CD14-positive monocyte (primary cell): ENCODE data around the gene CDKN2A. TPM values are rescaled to one million over a fixed set of nuclear protein-coding genes. Genes with fewer than 3 reads are reported as not detected.

ENCODE experiments used
- DNase-seq, 3 donors: peaks; one replicate each; pipeline ENCODE4 v3.0.0-alpha.2; 2011 to 2022
- H2AFZ ChIP-seq: 2 replicates; pipeline ENCODE4 v1.6.0; 2012; ENCODE audit warnings: mild to moderate bottlenecking, low read depth, low read length, inconsistent platforms; ENCODE audit not compliant: insufficient read depth, poor library complexity, severe bottlenecking
- H3K27ac ChIP-seq, 2 donors: 1 replicate in 1 of 2; 2 replicates in 1 of 2; pipeline ENCODE4 v1.5.1; 2012 to 2013; ENCODE audit warnings: low read length in 2 of 2, control low read depth in 1 of 2, inconsistent platforms in 1 of 2, low read depth in 1 of 2, mild to moderate bottlenecking in 1 of 2
- H3K27me3 ChIP-seq, 2 donors: one replicate each; pipeline versions ENCODE4 v1.6.0 to v1.6.1; 2011 to 2013; ENCODE audit warnings: low read length in 2 of 2; ENCODE audit not compliant: control insufficient read depth in 2 of 2, insufficient read depth in 2 of 2
- H3K36me3 ChIP-seq, 2 donors: replicated peaks in 1 of 2; 1 replicate in 1 of 2; 2 replicates in 1 of 2; pipeline versions ENCODE4 v1.5.1 to v1.6.1; 2012 to 2013; ENCODE audit warnings: low read length in 2 of 2, control low read depth in 1 of 2, inconsistent platforms in 1 of 2, mild to moderate bottlenecking in 1 of 2; ENCODE audit not compliant: insufficient read depth in 2 of 2, control insufficient read depth in 1 of 2
- H3K4me1 ChIP-seq, 2 donors: 1 replicate in 1 of 2; 2 replicates in 1 of 2; pipeline versions ENCODE4 v1.5.1 to v1.6.1; 2012 to 2013; ENCODE audit warnings: low read length in 2 of 2, control low read depth in 1 of 2, inconsistent platforms in 1 of 2, mild to moderate bottlenecking in 1 of 2, moderate library complexity in 1 of 2; ENCODE audit not compliant: insufficient read depth in 2 of 2, control insufficient read depth in 1 of 2
- H3K4me2 ChIP-seq: replicated peaks from 2 replicates; pipeline ENCODE3; 2012; ENCODE audit warnings: low read length, moderate library complexity, mild to moderate bottlenecking; ENCODE audit not compliant: poor library complexity, severe bottlenecking; ENCODE audit errors: extremely low read depth
- H3K4me3 ChIP-seq, 3 experiments: fragments of 200-600 bp in 1 of 3; sonication (generic) in 1 of 3; replicated peaks in 1 of 3; 1 replicate in 2 of 3; 2 replicates in 1 of 3; pipeline ENCODE4 v1.5.1; 2011 to 2013; ENCODE audit warnings: low read length in 3 of 3, mild to moderate bottlenecking in 3 of 3, control low read depth in 2 of 3, low read depth in 2 of 3, inconsistent platforms in 1 of 3, moderate library complexity in 1 of 3
- H3K79me2 ChIP-seq: 2 replicates; pipeline ENCODE4 v1.6.0; 2012; ENCODE audit warnings: mild to moderate bottlenecking, control low read depth, inconsistent platforms, low read length, moderate library complexity; ENCODE audit not compliant: insufficient read depth
- H3K9ac ChIP-seq: 2 replicates; pipeline ENCODE4 v1.6.0; 2017; ENCODE audit warnings: low read length, mild to moderate bottlenecking; ENCODE audit not compliant: insufficient read depth, poor library complexity, severe bottlenecking
- H3K9me3 ChIP-seq, 2 donors: replicated peaks in 1 of 2; 1 replicate in 1 of 2; 2 replicates in 1 of 2; pipeline versions ENCODE4 v1.5.1 to v1.6.1; 2012 to 2013; ENCODE audit warnings: low read length in 2 of 2, control low read depth in 1 of 2; ENCODE audit not compliant: control insufficient read depth in 1 of 2, insufficient read depth in 1 of 2
- H4K20me1 ChIP-seq: 2 replicates; pipeline ENCODE4 v1.6.0; 2012; ENCODE audit warnings: mild to moderate bottlenecking, low read length, control low read depth, moderate library complexity; ENCODE audit not compliant: insufficient read depth
- H3K27ac Mint-ChIP-seq, 7 donors: one replicate each; pipeline ENCODE4 v1.8.0; 2020; ENCODE audit warnings: mild to moderate bottlenecking in 7 of 7, mixed read lengths in 7 of 7, moderate library complexity in 6 of 7, inconsistent platforms in 2 of 7
- H3K27me3 Mint-ChIP-seq, 3 donors: one replicate each; pipeline ENCODE4 v1.8.0; 2021 to 2022; ENCODE audit warnings: low read depth in 3 of 3, mild to moderate bottlenecking in 3 of 3, mixed read lengths in 3 of 3, moderate library complexity in 3 of 3, inconsistent platforms in 1 of 3
- H3K36me3 Mint-ChIP-seq, 2 donors: one replicate each; pipeline ENCODE4 v1.8.0; 2020; ENCODE audit warnings: mixed read lengths in 2 of 2, inconsistent platforms in 1 of 2, mild to moderate bottlenecking in 1 of 2
- H3K4me1 Mint-ChIP-seq: one replicate; pipeline ENCODE4 v1.8.0; 2020; ENCODE audit warnings: mild to moderate bottlenecking, mixed read lengths
- H3K4me3 Mint-ChIP-seq, 2 donors: one replicate each; pipeline ENCODE4 v1.8.0; 2020; ENCODE audit warnings: mild to moderate bottlenecking in 2 of 2, mixed read lengths in 2 of 2, moderate library complexity in 1 of 2
- H3K9me3 Mint-ChIP-seq, 7 donors: one replicate each; pipeline ENCODE4 v1.8.0; 2020 to 2022; ENCODE audit warnings: mixed read lengths in 7 of 7, mild to moderate bottlenecking in 6 of 7, moderate library complexity in 6 of 7, inconsistent platforms in 2 of 7
- WGBS: methylation state at CpG from one replicate; pipeline ENCODE4 v1.1.5; 2013; ENCODE audit warnings: missing lambda C conversion rate; ENCODE audit not compliant: insufficient coverage; 5-methylcytosine and 5-hydroxymethylcytosine counted together
- intact Hi-C, 2 donors: fragments of 100-400 bp; cut with micrococcal nuclease; formaldehyde crosslinking; loops; one replicate each; pipeline versions ENCODE4 v1.15.0 to v1.15.1; 2023
- polyA plus RNA-seq, 3 donors: library from polyadenylated mRNA; depleted of rRNA in 1 of 3; unstranded in 2 of 3; stranded (reverse) in 1 of 3; fragments of 300-500 nt in 2 of 3; fragments of >200 nt in 1 of 3; fragmentation: Illumina TruSeq in 2 of 3; gene quantifications; 1 replicate in 2 of 3; 2 replicates in 1 of 3; pipeline ENCODE4 v1.2.3, GENCODE V29; 2012 to 2021
- TF ChIP-seq, protein P1 (sequence below): fragments of 200-600 bp; IDR thresholded peaks from one replicate; pipeline ENCODE4 v1.8.0; 2022; ENCODE audit warnings: antibody characterized with exemption, mild to moderate bottlenecking

Gene CDKN2A
- polyA plus RNA-seq, 3 donors, result 0.86 to 1.6 (median 1.1) TPM

GRCh38 chr9:21933865-21934264 is 60.3 kb downstream of the CDKN2A start:
- Histone ChIP-seq H3K27me3 (no peaks in the 10 kb centered on the region), H4K20me1 (no peaks in the 10 kb centered on the region), H3K79me2 (no peaks in the 10 kb centered on the region), H3K4me2 (no peak overlapping the region), H3K4me3 (no peak overlapping the region), H3K9me3 (no peaks in the 10 kb centered on the region), H3K36me3 (no peaks in the 10 kb centered on the region), H2AFZ (no peak overlapping the region), H3K27ac (no peak overlapping the region), H3K4me1 (no peaks in the 10 kb centered on the region), H3K9ac (no peak overlapping the region)
- DNase-seq, result peak; percentile 21 to 71 (median 23)
- no CpG with 5 or more reads among the region's 2 CpGs for WGBS
- intact Hi-C loops, result no loop called here
- TF ChIP-seq, protein P1, sequence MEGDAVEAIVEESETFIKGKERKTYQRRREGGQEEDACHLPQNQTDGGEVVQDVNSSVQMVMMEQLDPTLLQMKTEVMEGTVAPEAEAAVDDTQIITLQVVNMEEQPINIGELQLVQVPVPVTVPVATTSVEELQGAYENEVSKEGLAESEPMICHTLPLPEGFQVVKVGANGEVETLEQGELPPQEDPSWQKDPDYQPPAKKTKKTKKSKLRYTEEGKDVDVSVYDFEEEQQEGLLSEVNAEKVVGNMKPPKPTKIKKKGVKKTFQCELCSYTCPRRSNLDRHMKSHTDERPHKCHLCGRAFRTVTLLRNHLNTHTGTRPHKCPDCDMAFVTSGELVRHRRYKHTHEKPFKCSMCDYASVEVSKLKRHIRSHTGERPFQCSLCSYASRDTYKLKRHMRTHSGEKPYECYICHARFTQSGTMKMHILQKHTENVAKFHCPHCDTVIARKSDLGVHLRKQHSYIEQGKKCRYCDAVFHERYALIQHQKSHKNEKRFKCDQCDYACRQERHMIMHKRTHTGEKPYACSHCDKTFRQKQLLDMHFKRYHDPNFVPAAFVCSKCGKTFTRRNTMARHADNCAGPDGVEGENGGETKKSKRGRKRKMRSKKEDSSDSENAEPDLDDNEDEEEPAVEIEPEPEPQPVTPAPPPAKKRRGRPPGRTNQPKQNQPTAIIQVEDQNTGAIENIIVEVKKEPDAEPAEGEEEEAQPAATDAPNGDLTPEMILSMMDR, result no peak
- peaks cover 0 to 4% (median 2%) of the 10 kb centered on the region in 7 donors for H3K9me3 Mint-ChIP-seq
- H3K4me3 Mint-ChIP-seq, result no peak overlapping the region
- H3K27me3 Mint-ChIP-seq, result peaks cover 0 to 2% (median 2%) of the 10 kb centered on the region in 3 donors
- H3K4me1 Mint-ChIP-seq, result peaks cover 9% of the 10 kb centered on the region
- peaks cover 4 to 7% of the 10 kb centered on the region in 2 donors for H3K36me3 Mint-ChIP-seq
- H3K27ac Mint-ChIP-seq, result peak overlapping the region in 1 of 7 donors; percentile 53

DNA sequence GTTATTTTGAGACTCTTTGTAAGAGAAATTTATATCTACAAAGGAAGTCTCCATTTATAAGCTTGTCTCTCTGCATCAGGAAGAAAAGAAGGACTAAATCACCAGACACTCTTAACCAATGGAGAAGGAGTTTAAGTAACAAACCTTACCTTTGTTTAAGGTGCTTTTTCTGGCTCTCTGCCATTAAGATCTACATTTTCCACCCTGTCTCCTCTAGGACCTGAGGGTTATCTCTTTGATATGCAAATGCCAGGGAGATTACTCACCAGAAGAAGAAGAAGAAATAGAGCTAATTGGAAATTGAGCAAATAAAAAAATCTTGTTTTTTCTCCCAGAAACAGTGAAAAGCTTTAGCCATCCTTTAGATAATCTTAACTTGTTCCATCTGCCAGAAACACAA is 60.9 kb downstream of the CDKN2A start:
- H3K27me3 Mint-ChIP-seq, result peaks cover 0 to 2% (median 2%) of the 10 kb centered on the region in 3 donors
- Histone ChIP-seq H3K27ac (no peak overlapping the region), H4K20me1 (no peaks in the 10 kb centered on the region), H2AFZ (no peak overlapping the region), H3K79me2 (no peaks in the 10 kb centered on the region), H3K27me3 (no peaks in the 10 kb centered on the region), H3K9me3 (no peaks in the 10 kb centered on the region), H3K4me2 (no peak overlapping the region), H3K4me3 (no peak overlapping the region), H3K9ac (no peak overlapping the region), H3K36me3 (no peaks in the 10 kb centered on the region), H3K4me1 (no peaks in the 10 kb centered on the region)
- H3K27ac Mint-ChIP-seq, result no peak overlapping the region
- intact Hi-C loops, result no loop called here
- peaks cover 0 to 4% (median 2%) of the 10 kb centered on the region in 7 donors for H3K9me3 Mint-ChIP-seq
- no peak overlapping the region for H3K4me3 Mint-ChIP-seq
- TF ChIP-seq, protein P1, result no peak
- H3K36me3 Mint-ChIP-seq, result peaks cover 4 to 7% of the 10 kb centered on the region in 2 donors
- peaks cover 9% of the 10 kb centered on the region for H3K4me1 Mint-ChIP-seq
- no peak for DNase-seq
